Measurements from ENCODE around the gene TMEM109.

The TMEM109 gene

GRCh38 chr11:60890696-60891095 lies 23.3 kb upstream of the TMEM109 start:
- no peak overlapping the region for H2BK120ac ChIP-seq (ENCODE audit: low read depth, low read length)
- H3K9me3 ChIP-seq (replicated peaks in 1 of 2; ENCODE audit: control insufficient read depth in 2 of 2, insufficient read depth in 1 of 2, low read depth in 1 of 2, low read length in 2 of 2): no peaks in the 10 kb centered on the region
- no peak overlapping the region for H4K91ac ChIP-seq (ENCODE audit: low read depth, low read length, poor library complexity)
- no peak overlapping the region for H2BK12ac ChIP-seq (ENCODE audit: low read length)
- no peak overlapping the region for H3K9ac ChIP-seq (ENCODE audit: low read depth, low read length, poor library complexity)
- H3K27ac ChIP-seq (replicated peaks; ENCODE audit: low read length): no peak overlapping the region
- H2AK5ac ChIP-seq (ENCODE audit: low read depth, low read length): no peak overlapping the region
- H3K23ac ChIP-seq (ENCODE audit: low read depth, low read length, poor library complexity): no peak overlapping the region
- no peak overlapping the region for H2AFZ ChIP-seq (ENCODE audit: low read length)
- no peak overlapping the region for H3K4me3 ChIP-seq (ENCODE audit: low read length in 2 of 2)
- no peaks in the 10 kb centered on the region for H3K27me3 ChIP-seq (ENCODE audit: control insufficient read depth in 3 of 3, insufficient read depth in 3 of 3, low read depth in 1 of 3, low read length in 3 of 3)
- H3K4me1 ChIP-seq (ENCODE audit: control insufficient read depth in 2 of 2, insufficient read depth in 1 of 2, low read depth in 1 of 2, low read length in 2 of 2): no peaks in the 10 kb centered on the region
- H3K4me2 ChIP-seq (ENCODE audit: insufficient read depth, low read length, poor library complexity, severe bottlenecking): no peak overlapping the region
- no peak overlapping the region for H4K8ac ChIP-seq (ENCODE audit: low read depth, low read length)
- no peak overlapping the region for H3K18ac ChIP-seq (ENCODE audit: low read length)
- peaks cover 20 to 61% of the 10 kb centered on the region in 2 donors for H3K36me3 ChIP-seq (replicated peaks in 1 of 2; ENCODE audit: control insufficient read depth in 2 of 2, insufficient read depth in 2 of 2, low read length in 2 of 2)
- no peak overlapping the region for H2BK15ac ChIP-seq (ENCODE audit: low read length)
- H3K4ac ChIP-seq (ENCODE audit: low read length): no peak overlapping the region
- H3K79me1 ChIP-seq (ENCODE audit: low read depth, low read length): no peaks in the 10 kb centered on the region
- no peak overlapping the region for H2BK5ac ChIP-seq (ENCODE audit: low read length)
- no peak overlapping the region for H3K14ac ChIP-seq (ENCODE audit: low read length)
- DNase-seq (ENCODE audit: low spot score): no peak
- no CpG with 5 or more reads among the region's 5 CpGs for WGBS, 2 donors (ENCODE audit: extremely low coverage in 2 of 2, insufficient read length in 2 of 2, insufficient replicate concordance in 1 of 2)

- H3K4ac ChIP-seq (ENCODE audit: low read length): no peak overlapping the region
- no CpG with 5 or more reads among the region's 7 CpGs for WGBS, 2 donors (ENCODE audit: extremely low coverage in 2 of 2, insufficient read length in 2 of 2, insufficient replicate concordance in 1 of 2)
- H3K18ac ChIP-seq (ENCODE audit: low read length): no peak overlapping the region
- no peak overlapping the region for H2AK5ac ChIP-seq (ENCODE audit: low read depth, low read length)
- H3K79me1 ChIP-seq (ENCODE audit: low read depth, low read length): no peaks in the 10 kb centered on the region
- no peak overlapping the region for H2AFZ ChIP-seq (ENCODE audit: low read length)
- H3K4me3 ChIP-seq (ENCODE audit: low read length in 2 of 2): no peak overlapping the region
- H2BK120ac ChIP-seq (ENCODE audit: low read depth, low read length): no peak overlapping the region
- no peak overlapping the region for H2BK15ac ChIP-seq (ENCODE audit: low read length)
- H3K14ac ChIP-seq (ENCODE audit: low read length): no peak overlapping the region
- H4K8ac ChIP-seq (ENCODE audit: low read depth, low read length): no peak overlapping the region
- H4K91ac ChIP-seq (ENCODE audit: low read depth, low read length, poor library complexity): no peak overlapping the region
- no peak overlapping the region for H3K23ac ChIP-seq (ENCODE audit: low read depth, low read length, poor library complexity)
- H2BK5ac ChIP-seq (ENCODE audit: low read length): no peak overlapping the region
- H2BK12ac ChIP-seq (ENCODE audit: low read length): no peak overlapping the region
- H3K9me3 ChIP-seq (replicated peaks in 1 of 2; ENCODE audit: control insufficient read depth in 2 of 2, insufficient read depth in 1 of 2, low read depth in 1 of 2, low read length in 2 of 2): no peaks in the 10 kb centered on the region
- peaks cover 22 to 66% of the 10 kb centered on the region in 2 donors for H3K36me3 ChIP-seq (replicated peaks in 1 of 2; ENCODE audit: control insufficient read depth in 2 of 2, insufficient read depth in 2 of 2, low read length in 2 of 2)
- no peaks in the 10 kb centered on the region for H3K27me3 ChIP-seq (ENCODE audit: control insufficient read depth in 3 of 3, insufficient read depth in 3 of 3, low read depth in 1 of 3, low read length in 3 of 3)
- H3K4me2 ChIP-seq (ENCODE audit: insufficient read depth, low read length, poor library complexity, severe bottlenecking): no peak overlapping the region
- no peak overlapping the region for H3K27ac ChIP-seq (replicated peaks; ENCODE audit: low read length)
- no peak for DNase-seq (ENCODE audit: low spot score)
- no peaks in the 10 kb centered on the region for H3K4me1 ChIP-seq (ENCODE audit: control insufficient read depth in 2 of 2, insufficient read depth in 1 of 2, low read depth in 1 of 2, low read length in 2 of 2)
- no peak overlapping the region for H3K9ac ChIP-seq (ENCODE audit: low read depth, low read length, poor library complexity)
Observed at GRCh38 chr11:60891103-60891741, 22.7 kb upstream of the TMEM109 start.

GRCh38 chr11:60895687-60896086 lies 18.3 kb upstream of the TMEM109 start:
- no peak for DNase-seq (ENCODE audit: low spot score)
- Histone ChIP-seq H3K4ac (ENCODE audit: low read length) (no peak overlapping the region), H2BK12ac (ENCODE audit: low read length) (no peak overlapping the region), H3K4me2 (ENCODE audit: insufficient read depth, low read length, poor library complexity, severe bottlenecking) (no peak overlapping the region), H3K79me1 (ENCODE audit: low read depth, low read length) (no peaks in the 10 kb centered on the region), H4K8ac (ENCODE audit: low read depth, low read length) (no peak overlapping the region), H3K9me3 (replicated peaks in 1 of 2; ENCODE audit: control insufficient read depth in 2 of 2, insufficient read depth in 1 of 2, low read depth in 1 of 2, low read length in 2 of 2) (no peaks in the 10 kb centered on the region), H3K36me3 (replicated peaks in 1 of 2; ENCODE audit: control insufficient read depth in 2 of 2, insufficient read depth in 2 of 2, low read length in 2 of 2) (peaks cover 48 to 97% of the 10 kb centered on the region in 2 donors), H3K4me1 (ENCODE audit: control insufficient read depth in 2 of 2, insufficient read depth in 1 of 2, low read depth in 1 of 2, low read length in 2 of 2) (no peaks in the 10 kb centered on the region), H3K27ac (replicated peaks; ENCODE audit: low read length) (no peak overlapping the region), H2BK5ac (ENCODE audit: low read length) (no peak overlapping the region), H3K9ac (ENCODE audit: low read depth, low read length, poor library complexity) (no peak overlapping the region), H3K18ac (ENCODE audit: low read length) (no peak overlapping the region), H2BK120ac (ENCODE audit: low read depth, low read length) (no peak overlapping the region), H3K23ac (ENCODE audit: low read depth, low read length, poor library complexity) (no peak overlapping the region), H2AFZ (ENCODE audit: low read length) (no peak overlapping the region), H3K14ac (ENCODE audit: low read length) (no peak overlapping the region), H3K4me3 (ENCODE audit: low read length in 2 of 2) (no peak overlapping the region), H3K27me3 (ENCODE audit: control insufficient read depth in 3 of 3, insufficient read depth in 3 of 3, low read depth in 1 of 3, low read length in 3 of 3) (no peaks in the 10 kb centered on the region), H2AK5ac (ENCODE audit: low read depth, low read length) (no peak overlapping the region), H4K91ac (ENCODE audit: low read depth, low read length, poor library complexity) (no peak overlapping the region), H2BK15ac (ENCODE audit: low read length) (no peak overlapping the region)
- no CpG with 5 or more reads among the region's 5 CpGs for WGBS, 2 donors (ENCODE audit: extremely low coverage in 2 of 2, insufficient read length in 2 of 2, insufficient replicate concordance in 1 of 2)

GRCh38 chr11:60897496-60897895 lies 16.5 kb upstream of the TMEM109 start:
- H2AFZ ChIP-seq (ENCODE audit: low read length): no peak overlapping the region
- no peak overlapping the region for H3K14ac ChIP-seq (ENCODE audit: low read length)
- no peak overlapping the region for H3K9ac ChIP-seq (ENCODE audit: low read depth, low read length, poor library complexity)
- H3K79me1 ChIP-seq (ENCODE audit: low read depth, low read length): peaks cover under 1% of the 10 kb centered on the region
- H3K4me2 ChIP-seq (ENCODE audit: insufficient read depth, low read length, poor library complexity, severe bottlenecking): no peak overlapping the region
- peaks cover 57 to 98% of the 10 kb centered on the region in 2 donors for H3K36me3 ChIP-seq (replicated peaks in 1 of 2; ENCODE audit: control insufficient read depth in 2 of 2, insufficient read depth in 2 of 2, low read length in 2 of 2)
- H3K4me3 ChIP-seq (ENCODE audit: low read length in 2 of 2): no peak overlapping the region
- no peaks in the 10 kb centered on the region for H3K9me3 ChIP-seq (replicated peaks in 1 of 2; ENCODE audit: control insufficient read depth in 2 of 2, insufficient read depth in 1 of 2, low read depth in 1 of 2, low read length in 2 of 2)
- H3K4ac ChIP-seq (ENCODE audit: low read length): no peak overlapping the region
- no peak overlapping the region for H4K8ac ChIP-seq (ENCODE audit: low read depth, low read length)
- H2AK5ac ChIP-seq (ENCODE audit: low read depth, low read length): no peak overlapping the region
- H2BK120ac ChIP-seq (ENCODE audit: low read depth, low read length): no peak overlapping the region
- H3K23ac ChIP-seq (ENCODE audit: low read depth, low read length, poor library complexity): no peak overlapping the region
- WGBS, 2 donors (ENCODE audit: extremely low coverage in 2 of 2, insufficient read length in 2 of 2, insufficient replicate concordance in 1 of 2): no CpG with 5 or more reads among the region's 4 CpGs
- H3K4me1 ChIP-seq (ENCODE audit: control insufficient read depth in 2 of 2, insufficient read depth in 1 of 2, low read depth in 1 of 2, low read length in 2 of 2): no peaks in the 10 kb centered on the region
- no peaks in the 10 kb centered on the region for H3K27me3 ChIP-seq (ENCODE audit: control insufficient read depth in 3 of 3, insufficient read depth in 3 of 3, low read depth in 1 of 3, low read length in 3 of 3)
- no peak overlapping the region for H4K91ac ChIP-seq (ENCODE audit: low read depth, low read length, poor library complexity)
- no peak overlapping the region for H3K27ac ChIP-seq (replicated peaks; ENCODE audit: low read length)
- H2BK15ac ChIP-seq (ENCODE audit: low read length): no peak overlapping the region
- no peak for DNase-seq (ENCODE audit: low spot score)
- H3K18ac ChIP-seq (ENCODE audit: low read length): no peak overlapping the region
- no peak overlapping the region for H2BK12ac ChIP-seq (ENCODE audit: low read length)
- no peak overlapping the region for H2BK5ac ChIP-seq (ENCODE audit: low read length)

Data from neuronal stem cell (in vitro differentiated cells).